Activated naive CD4-positive, alpha-beta T cell treated with anti-CD3 and anti-CD28 coated beads for 36 hours (primary cell): ENCODE results near the gene SHROOM3. TPM values are rescaled to one million over a fixed set of nuclear protein-coding genes. Genes with fewer than 3 reads are reported as not detected.

Experiments
- CTCF ChIA-PET: fragments of 350-600 bp; sonication (Branson Sonifier 250); formaldehyde crosslinking; loops from one replicate; lab custom pipeline; 2021; ENCODE audit warnings: antibody characterized with exemption; lab: Charles Lee
- DNase-seq: peaks from one replicate; pipeline ENCODE4 v3.0.0-alpha.2; 2020
- H3K27ac Mint-ChIP-seq: one replicate; pipeline ENCODE4 v1.8.0; 2021; ENCODE audit warnings: mild to moderate bottlenecking, mixed read lengths
- H3K27me3 Mint-ChIP-seq: one replicate; pipeline ENCODE4 v1.8.0; 2021; ENCODE audit warnings: low read depth, mixed read lengths
- H3K36me3 Mint-ChIP-seq: one replicate; pipeline ENCODE4 v1.8.0; 2021; ENCODE audit warnings: low read depth, mixed read lengths
- H3K4me1 Mint-ChIP-seq: one replicate; pipeline ENCODE4 v1.8.0; 2021; ENCODE audit warnings: low read depth, mixed read lengths
- H3K4me3 Mint-ChIP-seq: one replicate; pipeline ENCODE4 v1.8.0; 2021; ENCODE audit warnings: mild to moderate bottlenecking, moderate library complexity, mixed read lengths
- H3K9me3 Mint-ChIP-seq: one replicate; pipeline ENCODE4 v1.8.0; 2021; ENCODE audit warnings: mixed read lengths
- intact Hi-C: fragments of 100-400 bp; cut with micrococcal nuclease; formaldehyde crosslinking; loops from one replicate; pipeline ENCODE4 v1.15.1; 2023
- total RNA-seq, 2 experiments: library from RNA; stranded (reverse); gene quantifications; one replicate each; pipeline ENCODE4 v1.2.3, GENCODE V29; 2021

Gene SHROOM3
- total RNA-seq, 2 experiments from 2014 or later, result 0.12 to 0.21 TPM

GRCh38 chr4:76616526-76616925 lies 181.5 kb downstream of the SHROOM3 start:
- H3K27me3 Mint-ChIP-seq, result peaks cover 13% of the 10 kb centered on the region
- no peak overlapping the region for H3K4me3 Mint-ChIP-seq
- no peaks in the 10 kb centered on the region for H3K4me1 Mint-ChIP-seq
- H3K36me3 Mint-ChIP-seq, result no peaks in the 10 kb centered on the region
- H3K27ac Mint-ChIP-seq, result no peak overlapping the region
- no peak for DNase-seq
- CTCF ChIA-PET, result no interaction called here
- no peaks in the 10 kb centered on the region for H3K9me3 Mint-ChIP-seq
- intact Hi-C loops, result no loop called here

- no peak for DNase-seq
- intact Hi-C loops, result no loop called here
- Mint-ChIP-seq H3K4me3 (no peak overlapping the region), H3K27me3 (peaks cover 18% of the 10 kb centered on the region), H3K27ac (no peak overlapping the region), H3K9me3 (no peaks in the 10 kb centered on the region), H3K36me3 (no peaks in the 10 kb centered on the region), H3K4me1 (no peaks in the 10 kb centered on the region)
- CTCF ChIA-PET, result no interaction called here
Observed at GRCh38 chr4:76620723-76621468, 185.9 kb downstream of the SHROOM3 start.

DNA sequence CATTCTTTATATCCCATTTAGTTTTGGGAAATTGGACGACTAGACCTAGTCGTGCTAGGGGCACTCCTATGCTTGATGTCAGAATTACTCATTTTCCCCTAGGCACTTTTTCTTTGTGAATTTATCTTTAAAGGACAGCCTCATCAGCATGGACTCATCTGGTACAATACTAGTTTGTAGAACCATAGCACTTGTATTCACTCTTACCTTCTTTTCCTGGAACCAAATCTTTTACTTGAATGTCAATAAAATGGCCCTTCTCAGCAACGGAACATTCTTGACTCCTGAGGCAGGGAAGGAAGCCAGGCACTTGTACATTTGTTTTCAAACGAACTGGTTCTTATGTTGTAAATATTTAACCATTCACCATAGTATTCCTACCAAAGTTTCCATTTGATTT lies 187.1 kb downstream of the SHROOM3 start:
- no peak for DNase-seq
- no peak overlapping the region for H3K4me3 Mint-ChIP-seq
- H3K27ac Mint-ChIP-seq, result no peak overlapping the region
- H3K9me3 Mint-ChIP-seq, result no peaks in the 10 kb centered on the region
- peaks cover 19% of the 10 kb centered on the region for H3K27me3 Mint-ChIP-seq
- intact Hi-C loops, result no loop called here
- CTCF ChIA-PET, result interaction anchor here (0.9 kb wide), 1 partner anchor 152 kb away, joined by 4 read pairs; no protein-coding TSS in a partner anchor
- H3K36me3 Mint-ChIP-seq, result no peaks in the 10 kb centered on the region
- H3K4me1 Mint-ChIP-seq, result no peaks in the 10 kb centered on the region

- no peak for DNase-seq
- intact Hi-C loops, result no loop called here
- Mint-ChIP-seq H3K27ac (no peak overlapping the region), H3K4me3 (no peak overlapping the region), H3K27me3 (peaks cover 19% of the 10 kb centered on the region), H3K36me3 (no peaks in the 10 kb centered on the region), H3K4me1 (no peaks in the 10 kb centered on the region), H3K9me3 (no peaks in the 10 kb centered on the region)
- CTCF ChIA-PET, result interaction anchor here (0.9 kb wide), 1 partner anchor 153 kb away, joined by 4 read pairs; no protein-coding TSS in a partner anchor
Observed at GRCh38 chr4:76622717-76623116, 187.7 kb downstream of the SHROOM3 start.

DNA sequence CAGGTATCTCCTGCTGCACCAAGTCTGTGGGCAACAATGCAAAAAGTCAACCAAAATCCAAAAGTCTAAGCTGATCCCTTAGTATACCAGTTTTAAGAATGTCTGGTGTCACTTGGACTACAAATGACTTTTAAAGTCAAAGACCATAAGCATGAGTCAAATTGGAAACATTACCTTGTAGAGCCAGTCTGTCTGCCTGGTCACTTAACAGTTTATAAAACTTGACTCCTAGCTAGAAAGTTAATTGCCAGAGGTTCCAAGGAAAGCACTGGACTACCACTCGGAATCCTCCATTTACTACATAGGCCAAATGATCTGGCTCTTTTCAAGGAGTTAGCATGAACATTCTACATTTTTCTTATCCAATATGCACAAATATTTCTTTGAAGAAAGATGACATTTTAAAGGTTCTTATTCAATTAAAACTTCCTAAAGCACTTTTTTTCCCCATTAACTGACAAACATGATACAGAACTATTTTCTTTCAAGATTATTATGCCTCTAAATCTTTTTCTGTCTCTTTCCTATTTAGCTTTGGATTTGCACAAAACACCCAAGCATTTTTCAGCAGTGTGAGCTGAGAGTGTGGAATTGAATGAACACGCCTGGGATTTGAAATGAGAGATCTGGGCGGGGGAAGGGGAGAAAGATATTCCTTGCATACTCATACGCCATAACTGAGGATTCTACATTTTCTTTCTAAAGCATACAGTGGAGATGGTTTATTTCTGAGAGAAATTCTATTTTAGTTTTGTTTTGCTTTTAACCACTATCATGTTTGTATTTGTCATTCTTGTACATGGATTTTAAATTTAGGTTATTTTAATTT lies 188.4 kb downstream of the SHROOM3 start:
- Mint-ChIP-seq H3K27ac (no peak overlapping the region), H3K4me1 (no peaks in the 10 kb centered on the region), H3K36me3 (no peaks in the 10 kb centered on the region), H3K27me3 (peaks cover 22% of the 10 kb centered on the region), H3K9me3 (no peaks in the 10 kb centered on the region), H3K4me3 (no peak overlapping the region)
- DNase-seq, result no peak
- CTCF ChIA-PET, result interaction anchor here (0.9 kb wide), 1 partner anchor 153 kb away, joined by 4 read pairs; no protein-coding TSS in a partner anchor
- intact Hi-C loops, result no loop called here

GRCh38 chr4:76624241-76624681 lies 189.2 kb downstream of the SHROOM3 start:
- peaks cover 23% of the 10 kb centered on the region for H3K27me3 Mint-ChIP-seq
- CTCF ChIA-PET, result no interaction called here
- H3K9me3 Mint-ChIP-seq, result no peaks in the 10 kb centered on the region
- DNase-seq, result no peak
- H3K27ac Mint-ChIP-seq, result no peak overlapping the region
- H3K4me3 Mint-ChIP-seq, result no peak overlapping the region
- H3K36me3 Mint-ChIP-seq, result no peaks in the 10 kb centered on the region
- intact Hi-C loops, result no loop called here
- H3K4me1 Mint-ChIP-seq, result no peaks in the 10 kb centered on the region

DNA sequence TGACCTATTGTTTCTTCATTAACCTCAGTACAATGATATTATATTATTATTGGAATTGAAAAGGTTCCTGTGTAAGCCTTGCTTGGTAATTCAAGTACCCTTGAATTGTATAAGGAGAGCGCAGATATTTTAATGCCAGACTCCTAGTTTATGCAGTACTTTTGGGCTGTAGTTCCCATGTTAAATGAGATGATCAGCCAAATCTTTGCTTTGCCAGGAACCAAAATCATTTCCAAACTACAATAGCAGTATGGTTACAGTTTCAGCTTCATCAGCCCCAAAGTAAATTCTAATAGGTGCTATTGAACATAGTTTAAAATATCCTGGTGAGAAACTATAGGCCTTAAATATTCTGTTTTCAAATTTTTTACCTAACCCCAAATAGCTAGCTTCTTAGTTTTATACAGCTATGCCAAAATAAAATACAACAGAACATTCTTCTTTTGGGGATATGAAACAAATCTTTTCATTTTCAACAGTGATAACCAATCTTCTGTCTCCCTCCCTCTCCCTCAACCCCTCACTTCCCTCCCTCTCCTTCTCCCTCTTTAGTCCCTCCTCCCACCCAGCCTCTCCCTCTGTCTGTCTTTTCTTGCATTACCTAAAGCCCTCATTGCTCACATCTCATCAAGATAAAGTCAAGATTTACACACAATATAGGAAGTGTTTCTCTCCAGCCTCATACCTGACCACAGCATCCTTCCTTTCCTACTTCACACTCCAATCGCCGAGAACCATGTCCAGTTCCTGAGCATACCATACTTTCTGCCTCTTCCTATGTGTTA lies 190.1 kb downstream of the SHROOM3 start:
- no peak for DNase-seq
- Mint-ChIP-seq H3K9me3 (no peaks in the 10 kb centered on the region), H3K27ac (no peak overlapping the region), H3K36me3 (no peaks in the 10 kb centered on the region), H3K27me3 (peaks cover 21% of the 10 kb centered on the region), H3K4me1 (no peaks in the 10 kb centered on the region), H3K4me3 (no peak overlapping the region)
- intact Hi-C loops, result no loop called here
- CTCF ChIA-PET, result no interaction called here

GRCh38 chr4:76626686-76627465 lies 191.8 kb downstream of the SHROOM3 start:
- H3K4me1 Mint-ChIP-seq, result no peaks in the 10 kb centered on the region
- DNase-seq, result no peak
- peaks cover 27% of the 10 kb centered on the region for H3K27me3 Mint-ChIP-seq
- intact Hi-C loops, result no loop called here
- H3K4me3 Mint-ChIP-seq, result no peak overlapping the region
- no peaks in the 10 kb centered on the region for H3K36me3 Mint-ChIP-seq
- H3K9me3 Mint-ChIP-seq, result no peaks in the 10 kb centered on the region
- no peak overlapping the region for H3K27ac Mint-ChIP-seq
- CTCF ChIA-PET, result no interaction called here

GRCh38 chr4:76628251-76628650 lies 193.2 kb downstream of the SHROOM3 start:
- H3K27ac Mint-ChIP-seq, result no peak overlapping the region
- DNase-seq, result no peak
- H3K36me3 Mint-ChIP-seq, result no peaks in the 10 kb centered on the region
- intact Hi-C loops, result no loop called here
- CTCF ChIA-PET, result no interaction called here
- peaks cover 30% of the 10 kb centered on the region for H3K27me3 Mint-ChIP-seq
- H3K9me3 Mint-ChIP-seq, result no peaks in the 10 kb centered on the region
- no peaks in the 10 kb centered on the region for H3K4me1 Mint-ChIP-seq
- H3K4me3 Mint-ChIP-seq, result no peak overlapping the region

- Mint-ChIP-seq H3K4me1 (no peaks in the 10 kb centered on the region), H3K4me3 (no peak overlapping the region), H3K27ac (no peak overlapping the region), H3K27me3 (peaks cover 36% of the 10 kb centered on the region), H3K36me3 (no peaks in the 10 kb centered on the region), H3K9me3 (no peaks in the 10 kb centered on the region)
- DNase-seq, result no peak
- intact Hi-C loops, result no loop called here
- CTCF ChIA-PET, result interaction anchor here (0.6 kb wide), 2 partner anchors 373 to 464 kb away, joined by 3 to 4 read pairs; no protein-coding TSS in a partner anchor
Observed at GRCh38 chr4:76630741-76631140, 195.7 kb downstream of the SHROOM3 start.

GRCh38 chr4:76634220-76634619 lies 199.2 kb downstream of the SHROOM3 start:
- Mint-ChIP-seq H3K9me3 (no peaks in the 10 kb centered on the region), H3K4me3 (no peak overlapping the region), H3K27me3 (peaks cover 32% of the 10 kb centered on the region), H3K27ac (no peak overlapping the region), H3K4me1 (no peaks in the 10 kb centered on the region), H3K36me3 (no peaks in the 10 kb centered on the region)
- CTCF ChIA-PET, result no interaction called here
- intact Hi-C loops, result no loop called here
- DNase-seq, result no peak
